HG02610 (cell line): Measurements from ENCODE around the gene CTSE.

Experiments
- ATAC-seq: cut with Tn5 transposase; IDR thresholded peaks from one replicate; pipeline ENCODE4 v1.9.1; 2021; ENCODE audit warnings: mild to moderate bottlenecking, moderate library complexity; ENCODE audit not compliant: unreplicated experiment

CTSE gene

DNA sequence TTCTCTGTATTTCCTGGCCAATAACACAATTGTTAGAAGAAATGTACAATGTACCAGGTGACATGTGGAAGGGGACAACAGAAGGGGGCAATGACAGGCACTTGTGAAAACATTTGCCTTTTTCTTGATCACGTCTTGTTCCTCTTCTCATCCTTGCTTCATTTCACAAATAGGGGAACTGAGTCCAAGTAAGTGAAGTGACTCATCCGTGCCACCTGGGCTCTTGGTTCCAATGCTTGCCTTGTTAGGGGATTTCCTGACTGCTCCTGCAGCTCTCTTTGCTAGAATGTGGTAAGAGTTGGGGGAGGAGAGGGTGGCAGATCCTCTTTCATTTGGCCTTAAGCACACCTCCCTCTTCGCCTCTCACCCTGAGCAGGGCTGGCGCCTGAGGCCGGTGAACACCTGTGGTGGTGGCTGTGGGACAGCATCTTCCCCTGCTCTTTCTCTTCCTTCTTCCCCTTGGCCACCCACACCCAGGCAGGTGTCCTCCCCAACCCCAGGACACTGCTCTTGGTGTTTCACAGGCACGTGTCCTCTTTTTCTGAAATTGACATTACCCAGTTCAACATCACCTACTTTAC lies 27.1 kb upstream of the CTSE start:
- peak; percentile 83 for ATAC-seq

DNA sequence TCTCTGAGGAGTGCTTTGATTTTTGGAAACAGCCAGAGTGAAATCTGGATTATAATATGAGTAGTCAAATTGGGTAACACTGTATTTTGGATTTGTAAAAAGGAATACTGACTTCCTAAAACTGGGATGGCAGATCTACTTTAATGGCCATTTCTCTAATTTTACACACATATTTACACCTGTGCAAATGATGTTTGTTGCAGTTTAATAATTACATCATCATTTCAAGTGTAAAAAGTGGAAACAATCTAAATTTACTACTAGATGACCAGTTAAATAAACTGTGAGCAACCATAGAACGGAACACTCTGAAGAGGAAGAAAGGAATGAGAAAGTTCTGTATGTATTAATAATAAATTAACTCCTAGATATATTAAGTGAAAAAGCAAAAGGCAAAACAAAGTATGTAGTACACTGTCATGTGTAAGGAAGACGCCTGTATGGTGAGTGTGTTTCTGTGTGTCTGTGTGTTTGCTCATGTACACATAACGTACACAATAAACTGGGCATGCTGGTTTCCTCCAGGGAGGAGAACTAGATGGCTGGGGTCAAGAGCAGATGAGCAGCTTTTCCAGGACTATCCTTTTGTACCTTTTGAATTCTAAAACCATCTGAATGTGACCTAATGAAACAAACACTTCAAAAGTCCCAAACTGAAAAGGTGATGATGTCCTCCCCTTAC lies 26.4 kb upstream of the CTSE start:
- ATAC-seq: no peak

DNA sequence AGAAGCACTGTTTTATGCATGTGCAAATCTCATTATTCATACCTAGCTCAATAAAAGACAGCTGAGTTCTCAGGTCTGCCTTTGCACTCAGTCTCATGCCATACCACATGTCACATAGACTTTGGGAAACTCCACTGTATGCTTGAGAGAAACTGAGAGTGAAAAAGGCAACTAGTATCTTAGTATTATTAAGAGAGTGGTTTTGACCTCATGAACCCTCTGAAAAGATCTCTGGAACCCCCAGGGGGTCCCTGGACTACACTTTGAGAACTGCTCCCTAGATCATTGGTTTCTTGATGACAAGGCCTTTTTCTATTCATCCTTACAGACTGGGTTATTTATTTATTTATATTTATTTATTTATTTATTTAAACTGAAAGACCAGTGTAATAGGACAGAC lies 25.6 kb upstream of the CTSE start:
- peak; percentile 47 for ATAC-seq

DNA sequence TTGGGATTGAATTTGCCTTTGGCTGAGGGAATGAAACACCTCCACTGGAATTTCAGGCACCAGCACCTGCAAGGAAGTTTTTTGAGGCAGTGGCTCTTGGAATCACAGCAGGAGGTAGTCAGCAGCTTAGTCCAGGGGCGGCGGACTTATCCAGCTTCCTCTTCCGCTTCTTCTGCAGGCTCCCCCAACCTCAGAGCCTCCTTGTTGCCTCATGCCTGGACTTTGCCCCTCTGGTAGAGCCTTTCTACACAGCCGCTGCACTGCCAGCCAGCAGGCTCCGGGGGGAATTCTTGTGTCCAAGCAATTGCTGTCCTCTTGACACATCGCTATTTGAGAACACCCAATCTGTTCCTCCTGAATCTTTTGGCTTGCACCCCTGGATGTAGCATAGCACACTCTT lies 24.9 kb upstream of the CTSE start:
- no peak for ATAC-seq

DNA sequence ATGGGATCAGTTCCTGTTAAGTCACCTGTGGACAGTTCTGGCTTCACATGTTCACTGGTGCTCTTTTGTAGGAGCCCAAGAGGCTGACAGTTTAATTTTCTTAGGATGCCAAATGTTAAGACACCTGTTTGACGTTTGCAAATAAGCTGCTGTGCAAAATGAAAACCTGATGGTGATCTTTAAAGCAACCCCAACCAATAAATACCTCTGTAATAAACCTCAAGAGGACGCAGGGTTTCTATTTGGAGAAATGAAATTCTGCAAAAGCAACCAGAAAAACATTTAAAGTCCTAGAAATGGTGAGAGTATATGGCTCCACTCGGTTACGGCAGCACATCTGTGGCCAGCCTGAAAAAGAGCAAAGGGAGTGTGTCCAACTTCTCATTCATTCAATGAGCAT lies 23.6 kb upstream of the CTSE start:
- no peak for ATAC-seq

DNA sequence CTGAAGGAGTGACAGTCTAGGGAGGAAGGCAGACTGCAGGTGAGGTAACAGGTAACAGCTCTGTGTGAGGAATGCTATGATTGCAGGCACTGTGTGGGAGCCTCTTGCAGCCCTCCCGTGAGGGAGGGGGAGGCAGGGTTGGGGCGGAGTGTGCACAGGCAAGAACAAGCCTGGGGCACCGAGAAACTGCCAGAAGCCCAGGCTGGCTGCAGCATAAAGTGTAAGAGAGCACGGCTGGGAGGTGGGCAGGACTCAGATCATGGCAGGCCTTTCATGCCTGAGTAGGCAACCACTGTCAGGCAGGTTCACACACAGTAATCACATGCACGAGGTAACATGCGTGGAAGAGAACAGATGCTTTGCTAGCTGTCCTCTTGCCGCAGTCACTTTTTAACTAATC lies 17.9 kb upstream of the CTSE start:
- ATAC-seq: peak; percentile 55

DNA sequence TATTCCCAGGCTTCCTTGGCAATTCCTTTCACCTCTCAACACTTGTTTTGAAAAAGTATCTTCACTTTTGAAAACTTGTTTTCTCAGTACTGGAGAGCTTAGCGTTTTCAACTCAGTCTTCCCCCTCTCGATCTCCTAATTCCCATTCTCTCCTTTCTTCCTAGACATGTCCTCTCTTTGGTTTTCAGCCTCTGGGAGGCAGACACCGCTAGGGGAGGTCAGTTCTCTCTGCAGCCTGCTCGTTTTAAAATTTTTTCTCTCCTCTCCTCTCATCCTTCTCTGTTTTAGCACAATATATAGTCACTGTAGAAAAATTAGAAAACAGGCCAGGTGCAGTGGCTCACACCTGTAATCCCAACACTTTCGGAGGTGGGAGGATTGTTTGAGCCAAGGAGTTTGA lies 16.6 kb upstream of the CTSE start:
- ATAC-seq: no peak

DNA sequence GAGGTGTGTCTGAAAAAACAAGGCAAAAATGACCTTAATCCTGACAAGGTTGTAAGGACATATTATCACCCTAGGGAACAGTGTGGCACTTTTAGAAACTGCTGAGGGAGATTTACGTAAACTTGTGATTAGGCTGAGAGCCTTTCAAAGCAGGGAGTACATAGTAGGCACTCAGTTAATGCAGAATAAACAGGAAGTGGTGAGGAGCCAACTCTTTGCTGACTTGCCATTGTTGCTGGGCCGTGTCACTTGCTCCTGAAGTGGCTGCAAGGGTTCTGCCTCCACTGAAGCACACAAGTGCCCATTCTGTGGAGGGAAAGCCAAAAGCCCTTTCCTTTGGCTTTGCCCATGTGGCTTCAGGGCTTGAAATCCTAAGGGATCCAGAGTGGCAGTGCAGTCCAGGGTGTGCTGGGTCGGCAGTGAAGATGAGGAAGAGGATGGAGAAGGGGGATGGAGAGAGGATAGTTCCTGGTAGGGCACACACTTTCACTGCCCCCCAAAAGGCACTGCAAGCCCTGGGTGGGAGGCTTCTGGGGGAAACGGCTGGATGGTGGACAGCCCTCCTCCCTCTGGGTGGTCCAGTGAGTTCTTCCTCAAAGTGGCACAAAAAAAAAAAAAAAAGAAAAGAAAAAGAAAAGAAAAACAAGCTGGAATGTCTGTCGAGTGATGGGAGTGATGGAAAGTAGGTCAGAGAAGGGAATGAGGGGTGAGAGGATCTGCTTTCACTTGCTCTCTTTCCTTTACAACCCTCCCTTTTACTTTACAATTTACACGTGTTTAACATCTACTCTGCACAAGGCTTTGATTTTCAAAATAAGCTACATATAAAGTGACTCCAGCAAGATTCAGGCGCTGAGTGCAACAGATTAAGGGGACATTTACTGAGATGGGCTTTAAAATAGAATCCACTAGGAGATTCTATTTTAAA lies 15.6 kb upstream of the CTSE start:
- ATAC-seq: no peak

DNA sequence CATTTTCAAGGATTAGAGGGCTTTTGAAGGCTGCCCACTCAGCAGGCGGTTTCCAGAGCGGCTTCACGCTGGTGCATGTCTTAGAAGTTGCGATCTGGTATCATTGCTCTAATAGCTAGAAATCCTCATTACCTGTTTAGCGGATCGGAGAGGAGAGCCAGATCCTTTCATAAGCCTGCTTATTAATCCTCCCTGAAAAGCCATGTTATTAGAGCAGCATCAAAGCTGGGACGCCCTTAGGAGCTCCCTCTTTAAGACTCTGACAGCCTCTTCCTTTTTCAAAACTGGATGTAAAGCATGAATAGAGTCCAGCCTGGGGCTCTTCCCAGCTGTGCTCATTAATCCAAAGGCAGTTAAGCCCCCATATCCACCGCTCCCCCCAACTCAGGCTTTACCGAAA lies 13.9 kb upstream of the CTSE start:
- ATAC-seq: no peak

DNA sequence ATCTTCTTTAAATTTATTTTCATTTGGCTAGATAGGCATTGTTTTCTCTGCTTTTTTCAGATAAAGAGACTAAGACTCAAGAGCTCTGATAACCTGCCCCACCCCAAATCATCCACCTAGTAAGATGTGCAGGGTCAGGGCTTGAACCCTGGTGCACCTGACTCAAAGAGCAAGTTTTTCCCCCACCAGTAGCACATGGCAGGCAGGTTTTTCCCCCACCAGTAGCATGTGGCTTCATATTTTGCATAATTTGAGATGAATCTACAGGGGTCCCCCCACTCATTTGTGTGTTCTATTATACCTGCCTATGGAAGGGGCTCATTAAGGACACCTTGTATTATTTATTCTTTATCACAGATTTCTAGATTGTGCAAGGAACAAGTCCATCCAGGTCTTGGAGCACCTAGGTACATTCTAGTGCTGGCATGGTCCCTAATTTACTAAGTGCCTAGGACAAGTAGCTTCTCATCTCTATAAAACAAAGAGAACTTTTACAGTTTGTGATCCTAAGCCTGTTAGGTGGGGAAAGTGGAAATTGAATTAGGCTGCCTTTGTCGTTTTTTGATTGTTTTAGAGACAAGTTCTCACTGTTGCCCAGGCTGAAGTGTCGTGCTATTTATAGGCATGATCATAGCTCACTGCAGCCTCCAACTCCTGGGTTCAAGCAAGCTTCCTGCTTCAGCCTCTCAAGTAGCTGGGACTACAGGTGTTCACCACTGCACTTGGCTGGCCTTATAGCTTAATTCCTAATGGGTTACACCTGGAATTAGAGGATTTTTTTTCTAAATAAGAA lies 13.2 kb upstream of the CTSE start:
- peak; percentile 63 for ATAC-seq

DNA sequence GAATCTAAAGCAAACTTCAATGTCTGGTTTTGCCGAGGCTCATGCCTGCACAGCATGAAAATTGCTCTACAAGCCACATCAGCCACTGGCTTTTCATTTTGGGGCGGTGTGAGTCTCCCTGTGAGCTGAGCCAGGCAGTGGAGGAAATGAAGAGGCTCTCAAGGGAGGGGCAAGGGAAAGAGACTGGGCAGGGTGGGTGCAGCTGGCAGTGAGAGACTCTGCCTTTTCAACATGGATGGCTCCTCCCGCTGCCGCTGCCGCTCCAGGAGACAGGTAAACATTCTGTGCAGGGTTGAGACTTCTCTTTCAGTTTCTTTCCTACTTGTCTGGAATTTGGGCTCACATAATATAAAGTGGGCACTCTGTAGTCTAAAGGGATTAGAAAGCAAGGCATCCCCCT lies 11.3 kb upstream of the CTSE start:
- no peak for ATAC-seq

DNA sequence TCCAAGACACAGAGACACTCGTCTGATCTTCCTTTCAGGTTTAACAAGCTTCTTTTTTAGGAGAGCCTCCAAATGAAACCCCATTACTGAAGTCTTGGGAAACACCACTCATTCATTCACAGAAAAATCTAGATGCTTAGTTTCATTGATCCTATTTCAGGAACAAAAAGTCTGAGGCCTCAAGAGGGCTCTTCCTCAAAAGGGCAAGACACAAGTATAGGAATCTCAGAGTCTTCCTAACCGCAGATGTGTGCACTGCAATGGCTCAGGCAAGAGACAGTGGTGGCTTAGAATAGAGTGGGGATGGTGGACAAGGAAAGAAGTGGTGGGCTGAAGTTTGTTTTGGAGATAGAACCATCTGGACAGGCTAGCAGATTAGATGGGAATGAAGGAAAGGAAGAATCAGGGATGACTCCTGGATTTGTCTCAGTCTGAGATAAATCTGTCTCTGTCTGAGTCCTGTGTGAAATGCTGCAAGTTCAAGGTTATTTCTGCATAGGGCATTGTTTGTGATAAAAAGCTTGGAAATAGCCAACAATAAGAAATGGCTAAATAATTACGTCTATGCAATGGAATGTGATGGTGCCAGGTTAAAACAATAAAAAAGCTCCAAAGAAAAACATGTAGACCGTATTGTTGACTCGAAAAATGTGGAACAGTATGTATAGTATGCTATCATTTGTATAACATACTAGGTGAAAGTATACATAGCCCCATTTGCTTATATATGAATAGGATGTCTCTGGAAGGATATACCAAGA lies 8.9 kb upstream of the CTSE start:
- ATAC-seq: no peak

DNA sequence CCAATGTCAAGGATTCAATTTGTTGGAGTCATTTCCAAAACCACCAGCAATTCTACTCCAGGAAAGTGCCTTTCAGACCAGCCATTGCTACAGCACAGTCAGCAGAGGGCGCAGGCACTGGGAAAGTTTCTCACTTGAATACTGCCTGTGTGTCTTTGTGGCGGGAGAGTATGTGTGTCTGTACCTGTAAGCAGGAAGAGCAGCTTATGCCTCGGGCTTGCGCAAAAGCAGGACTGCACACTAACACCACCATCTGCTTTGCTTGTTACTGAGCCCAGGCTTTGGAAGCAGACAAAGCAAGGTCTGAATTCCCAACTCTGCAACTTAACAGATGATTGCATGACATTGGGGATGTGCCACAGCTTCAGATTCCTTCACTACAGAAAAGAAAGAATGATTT lies 7.0 kb upstream of the CTSE start:
- peak; percentile 74 for ATAC-seq

DNA sequence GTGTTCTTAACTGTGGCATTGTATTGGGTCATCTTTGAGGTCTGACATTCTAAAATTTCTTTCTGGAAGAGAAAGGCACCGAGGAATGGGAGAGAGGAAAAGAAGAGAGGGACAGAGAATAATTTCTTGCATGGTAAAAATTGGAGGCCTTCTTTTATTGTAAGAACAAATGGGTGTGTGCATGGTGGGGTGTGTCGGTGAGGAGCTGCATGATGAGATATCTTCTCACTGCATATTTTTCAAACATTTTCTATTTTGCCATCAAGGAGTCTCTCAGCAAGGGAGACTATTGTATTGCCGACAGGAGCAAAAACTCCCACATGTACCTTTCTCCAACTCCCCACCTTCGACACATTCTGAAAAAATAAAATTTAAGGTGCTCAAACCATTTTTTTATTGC lies 6.5 kb upstream of the CTSE start:
- ATAC-seq: no peak

DNA sequence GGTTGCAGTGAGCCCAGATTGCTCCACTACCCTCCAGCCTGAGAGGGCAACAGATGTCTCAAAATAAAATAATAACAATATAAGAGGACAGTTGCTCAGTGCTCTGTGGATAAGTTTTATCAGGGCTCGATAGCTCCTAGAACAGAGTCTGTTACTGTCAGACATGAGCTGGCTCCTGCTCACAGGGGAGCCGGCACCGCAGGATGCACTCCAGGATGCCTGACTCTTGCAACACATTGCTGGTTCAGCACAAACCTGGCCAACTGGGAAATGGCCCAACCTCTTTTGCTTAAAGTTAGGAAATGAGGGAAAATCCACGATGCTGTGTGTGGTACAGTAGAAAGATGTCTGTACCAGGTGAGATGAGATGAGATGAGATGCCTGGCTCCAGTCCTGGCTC lies 5.8 kb upstream of the CTSE start:
- ATAC-seq: no peak

DNA sequence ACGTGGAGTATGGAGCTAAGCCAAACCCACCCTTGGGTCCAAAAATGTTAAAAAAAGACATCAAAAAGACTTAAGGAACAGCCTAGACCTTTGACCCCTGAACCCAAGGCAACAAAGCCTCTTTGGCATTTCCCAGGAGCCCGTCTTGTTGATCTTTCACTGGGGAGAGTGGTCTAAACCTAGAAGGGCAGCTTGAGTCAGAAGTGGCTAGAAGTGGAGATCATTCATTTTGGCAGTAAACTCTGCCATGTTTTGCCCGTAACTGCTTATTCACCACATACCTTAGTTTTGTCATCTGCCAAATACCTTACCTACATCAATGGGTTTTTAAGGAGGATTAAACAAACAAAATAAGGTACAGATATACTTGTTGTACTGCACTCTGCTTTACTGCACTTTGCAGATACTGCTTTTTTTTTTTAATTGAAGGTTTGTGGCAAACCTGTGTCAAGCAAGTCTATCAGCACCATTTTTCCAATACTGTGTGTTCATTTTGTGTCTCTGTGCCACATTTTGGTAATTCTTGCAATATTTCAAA lies 1.7 kb upstream of the CTSE start:
- no peak for ATAC-seq

DNA sequence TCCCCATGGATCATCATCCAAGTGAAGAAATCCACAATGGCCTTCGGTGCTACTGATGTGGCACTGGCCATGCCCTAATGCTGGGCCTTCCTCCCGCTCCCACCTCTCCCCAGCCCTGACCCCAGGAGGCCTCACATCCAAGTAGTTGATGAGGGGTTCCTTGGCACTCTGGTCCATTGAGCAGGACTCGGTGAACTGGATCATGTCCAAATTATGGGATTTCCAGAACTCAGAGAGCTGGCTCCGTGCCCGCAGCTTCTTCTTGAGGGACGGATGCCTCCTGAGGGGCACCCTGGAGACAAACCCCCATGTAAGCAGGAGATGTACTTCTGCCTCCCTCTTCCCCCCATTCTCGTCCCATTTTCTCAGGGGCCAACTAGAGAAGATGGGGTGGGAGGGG lies 929 bp downstream of the CTSE start:
- no peak for ATAC-seq

DNA sequence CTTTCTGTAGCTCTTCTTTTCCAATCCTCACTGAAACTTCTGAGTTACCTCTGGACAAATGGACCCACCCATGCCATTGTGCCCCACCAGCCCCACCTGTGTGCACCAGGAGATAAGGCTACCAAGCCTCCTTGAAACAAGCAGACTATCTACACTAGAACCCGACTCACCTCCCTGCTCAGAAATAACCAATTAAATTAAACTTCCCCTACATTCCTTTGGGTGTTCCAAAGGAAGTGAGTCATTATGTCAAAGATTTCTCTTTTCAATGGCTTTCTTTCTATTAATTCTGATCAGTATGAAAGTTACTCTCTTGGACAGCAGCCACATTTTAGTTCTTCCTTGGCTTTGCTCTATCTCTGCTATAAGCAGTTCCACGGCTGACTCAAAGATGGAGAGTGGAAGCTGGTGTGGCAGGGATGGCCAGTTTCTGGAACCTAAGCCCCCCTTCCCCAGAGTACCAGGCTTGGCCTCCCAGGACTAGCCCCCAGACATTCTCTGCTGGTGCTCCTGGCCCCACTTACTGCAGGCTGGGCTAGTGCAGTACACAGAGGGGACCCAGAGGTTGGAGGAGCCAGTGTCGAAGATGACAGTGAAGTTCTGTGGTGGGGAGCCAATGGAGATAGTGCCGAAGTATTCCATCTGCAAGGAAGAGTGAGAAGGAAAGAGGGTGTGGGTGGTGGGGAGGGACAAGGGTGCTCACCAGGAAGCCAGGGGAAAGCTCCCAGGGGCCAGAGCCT lies 1.9 kb downstream of the CTSE start:
- no peak for ATAC-seq

DNA sequence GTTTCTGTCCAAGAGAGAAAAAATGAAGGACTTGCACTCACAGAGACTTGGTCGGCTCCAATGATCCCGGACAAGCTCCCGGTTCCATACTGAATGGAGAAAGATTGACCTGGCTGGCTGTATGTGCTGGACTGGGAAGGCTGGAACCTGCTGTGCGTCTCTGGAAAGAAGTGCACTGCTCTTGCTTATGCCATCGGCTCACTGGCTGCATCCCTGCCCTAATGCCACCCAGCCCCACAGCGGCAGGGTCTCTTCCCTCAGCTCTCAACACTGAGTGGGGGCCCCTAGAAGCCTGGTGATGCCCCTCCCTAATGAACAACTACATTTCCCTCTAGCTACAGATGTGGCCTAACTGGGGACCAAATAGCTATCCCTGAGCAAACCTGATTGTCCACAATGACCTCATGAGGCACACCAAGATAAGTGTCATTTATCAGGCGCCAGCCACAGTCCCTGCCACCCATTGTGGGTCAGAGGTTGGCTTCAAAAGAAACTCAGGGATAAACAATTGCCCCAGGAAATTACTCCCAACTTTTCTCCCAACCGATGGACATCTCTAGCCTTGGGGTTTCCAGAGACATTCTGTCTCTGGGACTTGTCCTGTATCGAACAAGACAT lies 2.6 kb downstream of the CTSE start:
- no peak for ATAC-seq
